PC-9 (cell line): ENCODE data around the gene GNB1.

Experiments used
- EZH2 ChIP-seq: fragments of 200-600 bp; sonication (generic); IDR thresholded peaks from 2 replicates; pipeline ENCODE4 v1.8.0; 2017; ENCODE audit warnings: antibody characterized with exemption, low read depth
- TF ChIP-seq, protein P1 (sequence below): fragments of 200-600 bp; sonication (generic); conservative IDR thresholded peaks from 2 replicates; pipeline ENCODE4 v1.6.1; 2017; ENCODE audit warnings: mixed run types, antibody characterized with exemption, mild to moderate bottlenecking, moderate library complexity

- TF ChIP-seq, protein P1, sequence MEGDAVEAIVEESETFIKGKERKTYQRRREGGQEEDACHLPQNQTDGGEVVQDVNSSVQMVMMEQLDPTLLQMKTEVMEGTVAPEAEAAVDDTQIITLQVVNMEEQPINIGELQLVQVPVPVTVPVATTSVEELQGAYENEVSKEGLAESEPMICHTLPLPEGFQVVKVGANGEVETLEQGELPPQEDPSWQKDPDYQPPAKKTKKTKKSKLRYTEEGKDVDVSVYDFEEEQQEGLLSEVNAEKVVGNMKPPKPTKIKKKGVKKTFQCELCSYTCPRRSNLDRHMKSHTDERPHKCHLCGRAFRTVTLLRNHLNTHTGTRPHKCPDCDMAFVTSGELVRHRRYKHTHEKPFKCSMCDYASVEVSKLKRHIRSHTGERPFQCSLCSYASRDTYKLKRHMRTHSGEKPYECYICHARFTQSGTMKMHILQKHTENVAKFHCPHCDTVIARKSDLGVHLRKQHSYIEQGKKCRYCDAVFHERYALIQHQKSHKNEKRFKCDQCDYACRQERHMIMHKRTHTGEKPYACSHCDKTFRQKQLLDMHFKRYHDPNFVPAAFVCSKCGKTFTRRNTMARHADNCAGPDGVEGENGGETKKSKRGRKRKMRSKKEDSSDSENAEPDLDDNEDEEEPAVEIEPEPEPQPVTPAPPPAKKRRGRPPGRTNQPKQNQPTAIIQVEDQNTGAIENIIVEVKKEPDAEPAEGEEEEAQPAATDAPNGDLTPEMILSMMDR: no peak
- TF ChIP-seq EZH2: no peak
Measured at GRCh38 chr1:1808206-1808605, 82.7 kb downstream of the GNB1 start.
